ENCODE measurements around the gene WDR70.
A peak's percentile ranks its signal among the peaks of the same experiment; 100 is the strongest.
"Not testable (repeated sequence)": the region's sequence is repeated elsewhere in the genome, so short reads cannot be mapped to it uniquely, and the experiment has no call there.

WDR70 gene

DNA sequence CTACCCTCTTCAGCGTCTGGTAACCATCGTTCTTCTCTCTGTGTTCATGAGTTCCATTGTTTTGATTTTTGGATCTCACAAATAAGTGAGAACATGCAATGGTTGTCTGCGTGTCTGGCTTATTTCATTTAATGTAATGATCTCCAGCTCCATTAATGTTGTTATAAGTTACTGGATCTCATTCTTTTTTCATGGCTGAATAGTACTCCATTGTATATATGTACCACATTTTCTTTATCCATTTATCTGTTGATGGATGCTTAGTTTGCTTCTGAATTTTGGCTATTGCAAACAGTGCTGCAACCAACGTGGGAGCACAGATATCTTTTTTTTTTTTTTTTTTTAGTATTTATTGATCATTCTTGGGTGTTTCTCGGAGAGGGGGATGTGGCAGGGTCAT, 139.2 kb downstream of the WDR70 start:
- not testable (repeated sequence) for DNase-seq

DNA sequence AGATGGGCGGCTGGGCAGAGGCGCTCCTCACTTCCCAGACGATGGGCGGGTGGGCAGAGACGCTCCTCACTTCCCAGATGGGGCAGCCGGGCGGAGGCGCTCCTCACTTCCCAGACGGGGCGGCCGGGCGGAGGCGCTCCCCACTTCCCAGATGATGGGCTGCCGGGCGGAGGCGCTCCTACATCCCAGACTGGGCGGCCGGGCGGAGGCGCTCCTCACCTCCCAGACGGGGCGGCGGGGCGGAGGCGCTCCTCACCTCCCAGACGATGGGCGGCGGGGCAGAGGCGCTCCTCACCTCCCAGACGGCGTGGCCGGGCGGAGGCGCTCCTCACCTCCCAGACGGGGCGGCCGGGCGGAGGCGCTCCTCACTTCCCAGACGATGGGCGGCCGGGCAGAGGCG, 140.2 kb downstream of the WDR70 start:
- DNase-seq: no peak

DNA sequence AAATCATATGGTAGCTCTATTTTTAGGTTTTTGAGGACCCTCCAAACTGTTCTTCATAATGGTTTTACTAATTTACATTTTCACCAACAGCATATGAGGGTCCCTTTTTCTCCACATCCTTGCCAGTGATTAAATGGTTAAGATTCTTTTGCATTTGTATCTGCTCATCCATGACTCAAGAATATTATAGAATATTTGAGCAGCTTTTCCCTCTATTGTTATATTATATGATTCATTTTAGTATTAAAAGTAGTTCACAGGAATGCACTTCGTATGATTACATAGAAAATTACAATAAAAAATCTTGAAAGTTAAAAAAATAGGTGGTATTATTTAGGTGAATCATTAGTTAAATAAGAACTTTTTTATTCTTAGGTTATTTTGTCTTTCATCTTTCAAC, 140.7 kb downstream of the WDR70 start:
- no peak for DNase-seq

DNA sequence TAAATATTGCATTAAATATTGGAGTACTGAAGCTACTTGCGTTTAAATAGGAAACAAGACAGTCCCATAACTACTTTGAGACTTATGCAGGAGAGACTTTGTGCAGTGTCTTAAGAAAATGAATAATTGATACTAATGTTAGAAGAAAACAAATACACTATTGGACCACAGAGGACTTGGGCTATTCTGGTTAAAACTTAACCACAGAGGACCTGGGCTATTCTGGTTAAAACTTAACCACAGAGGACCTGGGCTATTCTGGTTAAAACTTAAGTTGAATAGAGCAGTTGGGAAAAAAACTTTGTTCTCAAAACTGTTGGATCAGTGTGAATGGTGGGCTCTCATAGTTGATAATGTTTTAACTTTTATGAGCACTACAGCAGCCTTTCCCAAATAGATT, 141.7 kb downstream of the WDR70 start:
- no peak for DNase-seq

DNA sequence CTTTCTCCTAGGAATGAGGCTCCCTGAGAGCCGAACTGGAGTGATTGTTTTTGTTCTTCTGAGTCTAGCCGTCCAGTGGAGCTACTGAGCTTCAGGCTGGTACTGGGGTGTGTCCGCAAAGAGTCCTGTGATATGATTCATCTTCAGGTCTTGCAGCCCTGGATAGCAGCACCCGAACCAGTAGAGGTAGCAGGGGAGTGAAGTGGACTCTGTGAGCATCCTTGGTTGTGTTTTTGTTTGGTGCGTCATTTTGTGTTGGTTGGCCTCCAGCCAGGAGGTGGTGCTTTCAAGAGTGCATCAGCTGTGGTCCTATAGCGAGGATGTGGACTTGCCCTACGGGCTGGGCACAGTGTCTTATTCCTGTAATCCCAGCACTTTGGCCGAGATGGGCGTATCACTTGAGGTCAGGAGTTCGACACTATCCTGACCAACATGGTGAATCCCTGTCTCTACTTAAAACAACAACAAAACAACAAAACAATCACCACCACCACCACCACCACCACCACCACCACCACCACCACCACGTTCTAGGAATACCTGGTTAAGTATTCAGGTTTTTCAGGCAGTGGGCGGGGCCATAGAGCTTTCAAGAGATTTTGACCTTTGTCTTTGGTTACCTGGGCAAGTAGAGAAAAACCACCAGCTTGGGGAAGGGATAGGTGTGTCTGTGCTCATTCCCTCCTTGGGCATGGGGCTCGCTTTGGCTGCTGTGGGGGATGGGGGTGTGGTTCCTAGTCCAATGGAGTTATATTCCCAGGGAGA, 154.0 kb downstream of the WDR70 start:
- no peak for DNase-seq

DNA sequence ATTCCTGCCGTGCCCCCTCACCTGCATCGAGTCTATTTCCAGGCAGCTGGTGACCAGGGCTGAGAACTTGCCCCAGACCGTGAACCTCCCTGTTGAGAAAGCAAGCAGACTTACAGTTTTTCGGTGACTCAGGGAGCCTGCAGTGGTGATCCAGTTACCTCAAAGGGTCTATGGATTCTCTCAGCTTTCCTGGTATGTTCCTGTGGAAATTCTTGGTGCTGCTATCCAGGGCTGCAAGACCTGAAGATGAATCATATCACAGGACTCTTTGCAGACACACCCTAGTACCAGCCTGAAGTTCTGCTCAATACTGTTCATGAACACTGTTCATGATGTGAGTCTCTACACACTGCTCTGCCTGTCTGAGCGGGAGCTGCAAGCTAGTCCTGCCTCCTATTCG, 154.7 kb downstream of the WDR70 start:
- DNase-seq: no peak

DNA sequence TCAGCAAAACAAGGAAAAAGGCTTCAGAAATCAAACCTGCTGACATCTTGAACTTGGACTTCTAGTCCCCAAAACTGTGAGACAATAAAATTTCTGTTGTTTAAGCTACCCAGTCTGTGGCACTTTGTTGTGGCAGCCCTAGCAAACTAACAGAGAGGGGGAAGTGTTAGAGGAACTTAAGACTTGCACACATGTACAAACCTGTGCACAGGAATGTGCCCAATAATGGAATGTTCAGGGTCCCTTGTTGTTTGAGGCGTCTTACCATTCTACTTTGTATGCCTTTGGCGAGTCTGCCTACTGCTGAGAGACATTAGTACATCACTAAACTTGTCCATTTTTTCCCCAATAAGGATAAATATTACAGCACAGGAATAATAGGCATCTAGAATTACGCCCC, 160.3 kb downstream of the WDR70 start:
- DNase-seq: no peak

- DNase-seq: no peak
Measured at GRCh38 chr5:37543216-37543615, 164.1 kb downstream of the WDR70 start.

- no peak for DNase-seq
Measured at GRCh38 chr5:37549411-37549810, 170.3 kb downstream of the WDR70 start.

GRCh38 chr5:37552161-37552560, 173.0 kb downstream of the WDR70 start:
- DNase-seq: no peak

DNA sequence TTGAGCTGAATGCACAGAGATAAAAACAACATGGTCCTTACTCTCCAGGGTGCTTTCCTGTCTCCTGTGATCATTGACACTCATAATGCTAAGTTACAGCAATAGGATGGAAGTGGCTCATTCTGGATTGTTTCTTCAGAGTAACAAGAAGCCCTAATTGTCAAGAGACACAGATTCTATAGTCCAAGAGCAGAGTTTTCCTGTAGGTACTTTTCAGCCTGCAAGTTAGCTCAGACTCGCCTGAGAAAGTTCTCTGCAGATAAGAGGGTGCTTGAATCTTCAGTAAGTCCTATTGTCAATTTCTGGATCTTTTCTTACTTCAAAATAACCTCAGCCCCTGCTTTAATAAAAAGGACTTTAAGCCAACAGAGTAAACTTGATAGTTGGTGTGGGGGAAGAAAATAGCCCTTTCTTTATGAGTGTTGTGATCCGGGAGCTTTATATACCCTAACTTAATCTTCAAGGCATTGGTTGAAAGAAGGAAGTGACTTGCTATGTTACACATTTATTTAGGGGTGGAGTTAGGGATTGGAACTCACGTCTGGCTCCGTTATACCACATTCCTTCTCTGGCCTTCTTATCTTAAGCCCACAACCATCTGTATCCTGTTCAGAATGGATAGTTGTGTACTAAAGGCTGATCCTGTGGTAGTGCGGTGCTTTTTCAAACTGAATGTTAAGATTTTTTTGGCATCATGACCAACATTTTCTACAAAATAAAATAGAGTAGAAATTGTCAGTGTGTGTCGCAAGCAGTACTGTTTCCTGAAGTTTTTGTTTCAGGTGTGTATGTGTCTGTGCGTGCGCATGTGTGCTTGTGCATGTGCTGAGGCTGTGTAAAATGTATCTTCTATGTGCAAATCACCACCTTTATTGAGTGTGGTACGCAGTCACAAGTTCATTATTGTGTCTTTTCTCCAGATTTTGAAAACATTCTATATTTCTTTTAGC, 173.9 kb downstream of the WDR70 start:
- no peak for DNase-seq

- no peak for DNase-seq
Measured at GRCh38 chr5:37553720-37554404, 174.7 kb downstream of the WDR70 start.

- DNase-seq: no peak
Measured at GRCh38 chr5:37554405-37554739, 175.3 kb downstream of the WDR70 start.

GRCh38 chr5:37554938-37555337, 175.8 kb downstream of the WDR70 start:
- DNase-seq: peak; percentile 16

- no peak for DNase-seq
Measured at GRCh38 chr5:37557734-37558293, 178.7 kb downstream of the WDR70 start.

DNA sequence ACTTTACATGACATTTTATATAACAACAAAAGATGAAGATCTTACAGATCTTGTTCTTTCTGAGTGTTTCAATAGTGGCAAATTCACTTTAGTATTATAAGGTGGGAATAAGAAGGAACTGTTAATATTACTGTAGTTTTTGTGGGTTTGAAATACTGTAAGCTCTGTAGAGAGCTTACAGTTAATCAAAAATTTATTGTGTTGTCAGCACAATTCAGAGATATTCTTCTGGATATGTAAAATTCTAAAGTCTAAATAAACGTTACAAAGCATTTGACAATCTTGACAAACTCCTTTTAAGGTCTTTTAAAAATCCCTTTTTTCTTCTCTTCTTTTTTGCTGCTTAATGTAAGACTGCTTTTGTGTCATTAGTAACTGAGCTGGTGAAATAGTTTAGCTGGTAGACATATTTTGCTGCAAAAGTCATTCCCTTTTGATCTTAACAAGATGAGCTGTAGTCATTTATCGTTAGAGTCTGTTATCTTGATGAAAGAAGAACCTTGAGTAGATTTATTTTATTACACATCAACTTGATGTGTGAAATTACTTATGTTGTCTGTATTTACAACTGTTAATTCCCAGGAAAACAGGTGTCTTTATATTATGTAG, 186.0 kb downstream of the WDR70 start:
- DNase-seq: no peak

DNA sequence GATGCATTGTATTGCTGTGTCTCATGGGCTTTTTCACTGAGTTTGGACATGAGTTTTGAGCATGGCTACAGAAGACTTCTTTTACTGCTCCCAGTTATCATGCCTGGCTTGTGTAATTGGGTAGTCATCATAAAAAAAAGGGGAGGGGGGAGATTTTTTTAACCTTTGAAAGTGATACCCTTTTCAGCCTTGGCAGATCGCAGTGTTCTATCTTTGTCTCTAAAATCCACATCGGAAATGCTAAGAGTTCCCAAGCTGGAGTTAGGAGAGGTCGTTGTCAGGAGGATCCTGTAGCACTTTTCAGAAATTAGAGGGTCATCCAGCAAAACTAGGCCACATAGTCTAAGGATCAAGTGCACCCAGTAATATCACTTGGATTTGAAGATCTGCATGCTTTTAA, 188.4 kb downstream of the WDR70 start:
- no peak for DNase-seq

DNA sequence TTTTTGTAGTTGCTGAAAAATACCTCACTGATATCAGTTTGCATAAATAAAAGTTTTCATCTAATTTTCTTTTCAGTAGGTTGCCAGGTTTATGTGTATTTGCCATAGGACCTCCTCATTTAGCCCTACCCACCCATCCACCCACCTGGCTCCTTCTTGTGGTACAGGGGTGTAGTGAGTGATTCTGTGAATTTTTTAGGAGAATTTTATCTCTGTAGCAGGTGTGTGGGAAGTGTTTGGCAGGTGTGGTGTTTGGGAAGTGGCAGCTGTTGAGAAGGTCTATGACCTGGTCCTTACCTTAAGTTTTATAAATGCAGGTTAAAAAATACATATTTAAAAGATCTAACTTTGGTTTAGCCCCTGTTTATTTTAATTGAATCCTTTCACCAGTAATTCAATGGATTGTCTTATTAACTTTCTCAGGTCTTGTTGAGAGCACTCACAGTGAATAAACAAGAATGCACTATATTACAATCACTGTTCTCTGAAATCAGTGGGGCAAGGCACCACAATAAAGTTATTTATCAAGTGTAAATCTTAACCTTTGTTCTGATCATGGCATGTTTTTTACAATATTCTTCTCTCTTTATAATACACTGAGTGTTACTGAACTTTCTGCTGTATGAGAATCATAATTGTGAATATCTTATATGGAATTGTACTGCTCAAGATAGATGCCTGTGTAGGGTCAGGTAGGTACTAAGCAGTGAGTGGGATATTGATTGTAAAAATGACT, 189.1 kb downstream of the WDR70 start:
- no peak for DNase-seq

DNA sequence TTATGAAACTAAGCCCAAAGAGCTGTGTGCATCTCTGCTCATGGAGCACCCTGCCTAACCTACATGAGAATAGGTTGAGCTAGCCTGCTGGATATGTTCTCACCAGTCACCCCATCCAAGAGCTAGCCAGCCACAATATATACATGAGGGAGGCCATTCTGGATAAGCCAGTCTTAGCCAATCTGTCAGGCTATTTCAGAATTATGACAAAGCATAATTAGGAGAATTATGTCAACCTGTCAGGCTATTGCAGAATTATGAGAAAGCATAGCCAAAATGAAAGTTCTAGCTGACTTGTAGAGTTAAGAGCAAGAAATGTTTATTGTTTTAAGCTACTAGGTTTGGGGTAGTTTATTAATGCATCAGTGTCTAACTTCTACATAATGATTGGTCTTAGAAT, 189.8 kb downstream of the WDR70 start:
- peak; percentile 62 for DNase-seq

GRCh38 chr5:37569466-37569865, 190.3 kb downstream of the WDR70 start:
- DNase-seq: peak; percentile 22

DNA sequence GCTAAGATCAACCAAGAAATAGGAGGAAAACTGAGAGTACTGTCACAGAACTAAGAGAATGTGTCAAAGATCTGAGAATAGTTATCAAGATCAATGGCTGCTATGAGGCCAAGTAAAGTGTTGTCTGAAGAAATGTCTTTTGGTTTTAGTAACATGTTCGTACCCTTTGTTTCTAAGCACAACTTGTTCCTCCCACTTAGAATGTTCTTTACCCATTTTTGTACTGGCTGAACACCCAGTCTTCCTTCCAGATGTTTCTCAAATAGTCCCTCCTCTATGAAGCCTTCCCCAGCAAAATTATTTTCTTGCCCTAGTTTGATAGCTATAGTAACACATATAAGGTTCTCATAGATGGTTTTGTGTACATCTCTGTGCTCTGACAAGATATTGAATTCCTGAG, 191.5 kb downstream of the WDR70 start:
- no peak for DNase-seq

- DNase-seq: no peak
Measured at GRCh38 chr5:37571985-37572384, 192.9 kb downstream of the WDR70 start.
